Glomerular visceral epithelial cell (primary cell): Measurements from ENCODE around the gene PEX16.

Source experiments
- DNase-seq: peaks from one replicate; pipeline ENCODE4 v3.0.0-alpha.2; 2016; ENCODE audit errors: extremely low spot score

Gene PEX16

GRCh38 chr11:45877221-45877620, 40.5 kb downstream of the PEX16 start:
- DNase-seq, result no peak

- no peak for DNase-seq
Measured at GRCh38 chr11:45876401-45876800, 41.3 kb downstream of the PEX16 start.

- DNase-seq, result peak; percentile 41
Measured at GRCh38 chr11:45872651-45873356, 44.9 kb downstream of the PEX16 start.

- DNase-seq, result no peak
Measured at GRCh38 chr11:45871638-45872037, 46.0 kb downstream of the PEX16 start.

GRCh38 chr11:45870706-45871105, 47.0 kb downstream of the PEX16 start:
- DNase-seq, result no peak

- DNase-seq, result no peak
Measured at GRCh38 chr11:45869551-45869950, 48.1 kb downstream of the PEX16 start.

- no peak for DNase-seq
Measured at GRCh38 chr11:45864041-45864440, 53.6 kb downstream of the PEX16 start.

- DNase-seq, result no peak
Measured at GRCh38 chr11:45860764-45861510, 56.7 kb downstream of the PEX16 start.

- no peak for DNase-seq
Measured at GRCh38 chr11:45860348-45860747, 57.3 kb downstream of the PEX16 start.
